Neural crest cell (in vitro differentiated cells): ENCODE results near the gene MTX1. TPM values are rescaled to one million over a fixed set of nuclear protein-coding genes. Genes with fewer than 3 reads are reported as not detected.

ENCODE experiments used
- DNase-seq: peaks from one replicate; pipeline ENCODE4 v3.0.0; 2021; ENCODE audit warnings: low read depth, mixed read lengths, low spot score
- H3K27ac Mint-ChIP-seq: one replicate; pipeline ENCODE4 v1.8.0; 2021; ENCODE audit warnings: mild to moderate bottlenecking, mixed read lengths; ENCODE audit not compliant: unreplicated experiment
- H3K27me3 Mint-ChIP-seq: 2 replicates; pipeline ENCODE4 v1.8.0; 2021; ENCODE audit warnings: low read depth, mild to moderate bottlenecking, mixed read lengths
- H3K36me3 Mint-ChIP-seq: 2 replicates; pipeline ENCODE4 v1.8.0; 2021; ENCODE audit warnings: low read depth, mild to moderate bottlenecking, mixed read lengths
- H3K4me1 Mint-ChIP-seq: 2 replicates; pipeline ENCODE4 v1.8.0; 2021; ENCODE audit warnings: mixed read lengths
- H3K4me3 Mint-ChIP-seq: one replicate; pipeline ENCODE4 v1.8.0; 2021; ENCODE audit warnings: mild to moderate bottlenecking, mixed read lengths
- H3K9me3 Mint-ChIP-seq: 2 replicates; pipeline ENCODE4 v1.8.0; 2021; ENCODE audit warnings: mixed read lengths
- total RNA-seq: library from RNA; stranded (reverse); gene quantifications from 2 replicates; pipeline ENCODE4 v1.2.1, GENCODE V29; 2021
- TF ChIP-seq, protein P1 (sequence below): fragments of 200-600 bp; sonication (generic); conservative IDR thresholded peaks from 2 replicates; pipeline ENCODE4 v1.5.0; 2021; ENCODE audit warnings: antibody characterized with exemption, mild to moderate bottlenecking

MTX1 gene
- total RNA-seq, 1 donor from 2014 or later, result 38.3 TPM

DNA sequence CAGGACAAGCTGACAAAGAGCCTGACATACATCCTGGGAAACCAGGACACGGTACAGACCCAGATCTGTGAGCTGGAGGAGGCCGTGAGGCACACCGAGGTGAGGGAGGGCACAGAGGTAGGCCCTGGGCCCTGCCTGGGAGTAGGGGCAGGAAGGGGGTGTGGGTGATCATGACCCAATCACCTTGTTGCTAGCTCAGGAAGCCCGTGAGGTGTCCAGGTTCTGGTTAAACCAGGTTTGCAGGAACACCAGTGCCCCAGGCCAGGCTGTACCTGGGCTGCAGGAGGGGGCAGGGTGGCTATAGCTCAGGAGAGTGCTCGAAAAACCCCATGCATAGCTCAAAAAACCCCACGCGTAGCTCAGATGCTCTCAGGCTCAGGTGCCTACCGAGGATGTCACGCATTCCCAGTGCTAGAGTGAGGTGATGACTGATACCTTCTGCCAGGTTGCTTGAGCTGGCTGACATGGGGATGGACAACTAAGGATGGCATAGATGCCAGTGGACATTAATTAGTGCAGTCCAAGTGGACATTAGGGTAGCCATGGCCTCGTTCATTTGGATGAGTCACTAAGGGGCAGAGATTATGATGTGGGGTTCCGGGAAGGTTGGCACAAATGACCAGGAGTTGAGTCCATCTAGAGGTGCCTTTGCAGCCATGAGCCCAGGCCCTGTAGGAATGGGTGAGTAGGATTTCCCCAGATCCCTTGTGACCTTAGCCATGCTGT is 31.1 kb upstream of the MTX1 start:
- Mint-ChIP-seq H3K36me3 (peaks cover 5% of the 10 kb centered on the region), H3K4me1 (peaks cover 34% of the 10 kb centered on the region), H3K9me3 (no peaks in the 10 kb centered on the region), H3K4me3 (no peak overlapping the region), H3K27ac (no peak overlapping the region), H3K27me3 (peaks cover 3% of the 10 kb centered on the region)
- DNase-seq, result no peak
- TF ChIP-seq, protein P1, sequence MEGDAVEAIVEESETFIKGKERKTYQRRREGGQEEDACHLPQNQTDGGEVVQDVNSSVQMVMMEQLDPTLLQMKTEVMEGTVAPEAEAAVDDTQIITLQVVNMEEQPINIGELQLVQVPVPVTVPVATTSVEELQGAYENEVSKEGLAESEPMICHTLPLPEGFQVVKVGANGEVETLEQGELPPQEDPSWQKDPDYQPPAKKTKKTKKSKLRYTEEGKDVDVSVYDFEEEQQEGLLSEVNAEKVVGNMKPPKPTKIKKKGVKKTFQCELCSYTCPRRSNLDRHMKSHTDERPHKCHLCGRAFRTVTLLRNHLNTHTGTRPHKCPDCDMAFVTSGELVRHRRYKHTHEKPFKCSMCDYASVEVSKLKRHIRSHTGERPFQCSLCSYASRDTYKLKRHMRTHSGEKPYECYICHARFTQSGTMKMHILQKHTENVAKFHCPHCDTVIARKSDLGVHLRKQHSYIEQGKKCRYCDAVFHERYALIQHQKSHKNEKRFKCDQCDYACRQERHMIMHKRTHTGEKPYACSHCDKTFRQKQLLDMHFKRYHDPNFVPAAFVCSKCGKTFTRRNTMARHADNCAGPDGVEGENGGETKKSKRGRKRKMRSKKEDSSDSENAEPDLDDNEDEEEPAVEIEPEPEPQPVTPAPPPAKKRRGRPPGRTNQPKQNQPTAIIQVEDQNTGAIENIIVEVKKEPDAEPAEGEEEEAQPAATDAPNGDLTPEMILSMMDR, result no peak

DNA sequence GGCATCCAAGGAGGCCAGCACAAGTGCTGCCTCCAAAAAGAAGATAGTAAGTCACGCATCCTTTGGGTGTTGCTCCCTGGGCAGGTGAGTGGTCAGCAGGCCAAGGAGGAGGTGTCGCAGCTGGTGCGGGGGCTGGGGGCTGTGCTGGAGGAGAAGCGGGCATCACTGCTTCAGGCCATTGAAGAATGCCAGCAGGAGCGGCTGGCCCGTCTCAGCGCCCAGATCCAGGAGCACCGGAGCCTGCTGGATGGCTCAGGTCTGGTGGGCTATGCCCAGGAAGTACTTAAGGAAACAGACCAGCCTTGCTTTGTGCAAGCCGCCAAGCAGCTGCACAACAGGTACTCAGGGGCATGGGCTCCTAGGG is 30.6 kb upstream of the MTX1 start:
- H3K27ac Mint-ChIP-seq, result no peak overlapping the region
- TF ChIP-seq, protein P1, result no peak
- no peak for DNase-seq
- H3K27me3 Mint-ChIP-seq, result peaks cover 3% of the 10 kb centered on the region
- H3K36me3 Mint-ChIP-seq, result peaks cover 5% of the 10 kb centered on the region
- no peak overlapping the region for H3K4me3 Mint-ChIP-seq
- peaks cover 31% of the 10 kb centered on the region for H3K4me1 Mint-ChIP-seq
- no peaks in the 10 kb centered on the region for H3K9me3 Mint-ChIP-seq

DNA sequence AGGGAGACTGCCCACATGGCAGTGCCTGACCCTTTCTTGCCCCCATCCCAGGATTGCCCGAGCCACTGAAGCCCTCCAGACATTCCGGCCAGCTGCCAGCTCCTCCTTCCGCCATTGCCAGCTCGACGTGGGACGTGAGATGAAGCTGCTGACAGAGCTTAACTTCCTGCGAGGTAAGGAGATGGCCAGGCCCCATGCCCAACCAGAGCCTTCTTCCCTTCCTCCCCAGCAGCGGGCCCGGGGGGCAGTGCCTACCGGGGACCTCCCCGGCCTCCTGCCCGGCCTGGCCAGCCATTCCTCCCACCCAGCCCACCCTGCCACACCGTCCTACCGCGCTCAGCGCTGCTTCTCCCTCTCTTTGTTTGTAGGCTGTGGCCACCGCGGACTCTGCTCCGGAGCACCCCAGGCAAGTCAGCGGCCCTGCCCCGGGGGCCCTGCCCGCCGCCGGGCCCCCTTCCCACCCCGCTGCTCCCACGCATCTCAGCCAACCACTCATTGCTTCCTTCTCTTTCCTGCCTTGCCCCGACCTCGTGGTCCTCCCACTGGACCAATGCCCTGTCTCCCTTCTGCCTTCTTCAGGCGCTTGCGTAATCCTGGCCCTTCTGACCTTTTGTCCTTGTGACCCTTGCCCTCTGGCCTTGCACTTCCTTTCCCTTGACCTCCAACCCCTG is 29.9 kb upstream of the MTX1 start:
- Mint-ChIP-seq H3K27ac (no peak overlapping the region), H3K9me3 (no peaks in the 10 kb centered on the region), H3K36me3 (peaks cover 3% of the 10 kb centered on the region), H3K4me3 (no peak overlapping the region), H3K4me1 (peaks cover 24% of the 10 kb centered on the region), H3K27me3 (no peaks in the 10 kb centered on the region)
- TF ChIP-seq, protein P1, result no peak
- DNase-seq, result no peak

DNA sequence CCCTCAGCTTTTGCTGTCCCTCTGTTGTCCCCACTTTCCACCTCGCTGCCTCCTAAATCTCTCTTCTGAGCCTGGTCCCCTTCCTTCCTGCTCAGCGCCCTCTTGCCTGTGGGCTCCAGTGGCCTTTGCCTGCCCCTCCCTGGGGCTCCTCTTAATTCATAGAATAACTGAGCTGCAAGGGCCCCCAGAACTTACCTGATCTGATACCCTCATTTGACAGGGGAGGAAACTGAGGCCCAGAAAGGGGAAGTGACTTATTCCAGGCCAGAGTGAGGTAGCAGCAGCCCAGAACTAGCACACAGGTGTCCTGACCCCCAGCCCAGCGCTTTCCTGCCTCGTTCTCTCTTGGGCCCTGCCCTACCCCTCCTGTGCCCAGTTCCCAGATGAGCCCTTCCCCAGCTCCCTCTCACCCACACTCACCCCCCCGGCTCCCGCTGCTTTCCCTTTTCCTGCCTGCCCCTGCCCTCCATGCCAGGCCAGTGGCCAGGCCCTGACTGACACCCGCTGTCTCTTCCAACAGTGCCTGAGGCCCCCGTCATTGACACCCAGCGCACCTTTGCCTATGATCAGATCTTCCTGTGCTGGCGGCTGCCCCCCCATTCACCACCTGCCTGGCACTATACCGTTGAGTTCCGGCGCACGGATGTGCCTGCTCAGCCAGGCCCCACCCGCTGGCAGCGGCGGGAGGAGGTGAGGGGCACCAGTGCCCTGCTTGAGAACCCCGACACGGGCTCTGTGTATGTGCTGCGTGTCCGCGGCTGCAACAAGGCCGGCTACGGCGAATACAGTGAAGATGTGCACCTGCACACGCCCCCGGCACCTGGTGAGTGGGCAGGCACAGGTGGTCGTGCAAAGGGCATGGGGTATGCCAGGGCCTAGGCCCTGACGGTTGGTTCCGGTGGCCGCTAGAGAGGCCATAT is 29.1 kb upstream of the MTX1 start:
- no peak overlapping the region for H3K27ac Mint-ChIP-seq
- no peaks in the 10 kb centered on the region for H3K9me3 Mint-ChIP-seq
- peaks cover 18% of the 10 kb centered on the region for H3K4me1 Mint-ChIP-seq
- H3K36me3 Mint-ChIP-seq, result peaks cover 3% of the 10 kb centered on the region
- no peaks in the 10 kb centered on the region for H3K27me3 Mint-ChIP-seq
- no peak for DNase-seq
- TF ChIP-seq, protein P1, result no peak
- H3K4me3 Mint-ChIP-seq, result no peak overlapping the region

DNA sequence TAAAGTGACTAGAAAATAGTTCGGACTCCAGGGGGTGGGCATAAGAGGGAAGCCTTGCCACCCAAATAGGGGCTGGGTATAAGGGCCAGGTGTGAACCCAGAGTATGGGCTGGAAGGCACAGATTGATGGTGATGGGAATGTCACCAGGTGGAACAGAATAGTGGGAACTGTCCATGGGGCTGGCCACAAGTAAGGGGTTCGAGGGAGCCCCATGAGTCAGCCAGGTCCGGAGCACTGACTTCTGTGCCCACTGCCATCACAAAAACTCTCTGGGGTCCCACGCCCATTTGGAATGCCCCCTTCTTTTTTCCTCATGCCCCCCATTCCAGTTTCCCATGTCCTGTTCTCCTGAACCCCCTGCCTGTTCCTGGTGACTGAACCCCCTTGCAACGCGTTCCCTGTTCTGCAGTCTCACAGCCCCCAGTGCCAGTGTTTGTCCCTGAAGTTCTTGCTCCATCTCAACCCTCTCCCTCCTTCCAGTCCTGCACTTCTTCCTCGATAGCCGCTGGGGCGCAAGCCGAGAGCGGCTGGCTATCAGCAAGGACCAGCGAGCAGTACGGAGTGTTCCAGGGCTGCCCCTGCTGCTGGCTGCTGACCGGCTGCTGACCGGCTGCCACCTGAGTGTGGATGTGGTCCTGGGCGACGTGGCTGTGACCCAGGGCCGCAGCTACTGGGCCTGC is 27.0 kb upstream of the MTX1 start:
- no peaks in the 10 kb centered on the region for H3K9me3 Mint-ChIP-seq
- TF ChIP-seq, protein P1, result no peak
- peaks cover 3% of the 10 kb centered on the region for H3K36me3 Mint-ChIP-seq
- H3K4me1 Mint-ChIP-seq, result peaks cover 8% of the 10 kb centered on the region
- DNase-seq, result no peak
- no peaks in the 10 kb centered on the region for H3K27me3 Mint-ChIP-seq
- no peak overlapping the region for H3K27ac Mint-ChIP-seq
- H3K4me3 Mint-ChIP-seq, result no peak overlapping the region
